ENCODE results near the gene RNU6-8.

DNA sequence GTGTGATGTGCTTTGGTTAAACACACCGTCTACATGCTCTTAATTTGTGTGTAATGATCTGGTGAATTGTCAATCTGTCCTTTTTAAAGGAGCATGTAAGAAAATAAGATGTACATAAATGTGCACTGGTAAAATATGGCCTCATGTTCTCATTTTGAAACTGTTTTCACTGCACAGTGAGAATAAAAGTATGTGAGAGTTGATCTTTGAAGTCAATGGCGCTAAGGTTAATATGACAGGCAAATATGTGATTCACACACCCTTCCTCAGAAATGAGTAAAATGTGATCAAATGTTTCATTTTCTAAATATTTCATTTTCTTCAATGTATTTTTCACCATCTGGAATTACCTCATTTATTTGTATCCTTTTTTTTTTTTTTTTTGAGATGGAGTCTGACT, 9.5 kb downstream of the RNU6-8 start:
- TF ChIP-seq, protein P1, sequence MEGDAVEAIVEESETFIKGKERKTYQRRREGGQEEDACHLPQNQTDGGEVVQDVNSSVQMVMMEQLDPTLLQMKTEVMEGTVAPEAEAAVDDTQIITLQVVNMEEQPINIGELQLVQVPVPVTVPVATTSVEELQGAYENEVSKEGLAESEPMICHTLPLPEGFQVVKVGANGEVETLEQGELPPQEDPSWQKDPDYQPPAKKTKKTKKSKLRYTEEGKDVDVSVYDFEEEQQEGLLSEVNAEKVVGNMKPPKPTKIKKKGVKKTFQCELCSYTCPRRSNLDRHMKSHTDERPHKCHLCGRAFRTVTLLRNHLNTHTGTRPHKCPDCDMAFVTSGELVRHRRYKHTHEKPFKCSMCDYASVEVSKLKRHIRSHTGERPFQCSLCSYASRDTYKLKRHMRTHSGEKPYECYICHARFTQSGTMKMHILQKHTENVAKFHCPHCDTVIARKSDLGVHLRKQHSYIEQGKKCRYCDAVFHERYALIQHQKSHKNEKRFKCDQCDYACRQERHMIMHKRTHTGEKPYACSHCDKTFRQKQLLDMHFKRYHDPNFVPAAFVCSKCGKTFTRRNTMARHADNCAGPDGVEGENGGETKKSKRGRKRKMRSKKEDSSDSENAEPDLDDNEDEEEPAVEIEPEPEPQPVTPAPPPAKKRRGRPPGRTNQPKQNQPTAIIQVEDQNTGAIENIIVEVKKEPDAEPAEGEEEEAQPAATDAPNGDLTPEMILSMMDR (conservative IDR thresholded peaks at IDR 0.05), result no peak
- no peak for TF ChIP-seq EZH2 (IDR thresholded peaks at IDR 0.05; ENCODE audit: low read depth)
